ENCODE measurements around the gene BMPR1A.
"Not testable (repeated sequence)": the region's sequence is repeated elsewhere in the genome, so short reads cannot be mapped to it uniquely, and the experiment has no call there.

BMPR1A gene

DNA sequence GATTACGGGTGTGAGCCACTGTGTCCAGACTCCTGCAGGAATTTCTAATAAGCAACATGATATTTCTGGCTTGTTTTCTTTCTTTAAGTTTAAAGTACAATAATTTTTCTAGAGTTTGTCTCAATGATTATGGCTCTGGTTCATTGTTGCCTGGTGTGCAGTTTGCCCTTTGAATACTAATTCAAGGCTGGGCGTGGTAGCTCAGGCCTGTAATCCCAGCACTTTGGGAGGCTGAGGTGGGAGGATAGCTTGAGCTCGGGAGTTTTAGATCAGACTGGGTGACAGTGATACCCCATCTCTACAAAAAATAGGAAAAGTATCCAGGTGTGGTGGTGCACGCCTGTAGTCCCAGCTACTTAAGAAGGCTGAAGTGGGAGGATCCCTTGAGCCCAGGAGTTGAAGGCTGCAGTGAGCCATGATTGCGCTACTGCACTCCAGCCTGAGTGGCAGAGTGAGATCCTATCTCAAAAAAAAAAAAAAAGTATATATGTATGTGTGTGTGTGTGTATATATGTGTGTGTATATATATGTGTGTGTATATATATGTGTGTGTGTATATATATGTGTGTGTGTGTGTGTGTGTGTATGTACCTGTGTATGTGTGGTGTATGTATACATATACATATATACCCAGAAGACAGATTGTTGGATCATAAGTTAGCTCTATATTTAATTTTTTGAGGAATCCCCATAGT is 220.1 kb downstream of the BMPR1A start:
- no peak for DNase-seq

DNA sequence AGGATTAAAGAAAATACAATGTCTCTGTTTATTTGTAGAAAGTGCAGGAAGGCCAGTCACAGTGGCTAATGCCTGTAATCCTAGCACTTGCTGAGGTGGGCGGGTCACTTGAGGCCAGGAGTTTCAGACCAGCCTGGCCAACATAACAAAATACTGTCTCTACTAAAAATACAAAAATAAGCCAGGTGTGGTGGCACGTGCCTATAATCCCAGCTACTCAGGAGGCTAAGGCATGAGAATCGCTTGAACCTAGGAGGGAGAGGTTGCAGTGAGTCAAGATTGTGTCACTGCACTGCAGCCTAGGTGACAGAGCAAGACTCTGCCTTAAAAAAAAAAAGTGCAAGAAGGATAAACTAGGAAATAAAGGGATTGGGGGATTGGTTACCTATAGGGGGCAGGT is 222.0 kb downstream of the BMPR1A start:
- DNase-seq = not testable (repeated sequence)

DNA sequence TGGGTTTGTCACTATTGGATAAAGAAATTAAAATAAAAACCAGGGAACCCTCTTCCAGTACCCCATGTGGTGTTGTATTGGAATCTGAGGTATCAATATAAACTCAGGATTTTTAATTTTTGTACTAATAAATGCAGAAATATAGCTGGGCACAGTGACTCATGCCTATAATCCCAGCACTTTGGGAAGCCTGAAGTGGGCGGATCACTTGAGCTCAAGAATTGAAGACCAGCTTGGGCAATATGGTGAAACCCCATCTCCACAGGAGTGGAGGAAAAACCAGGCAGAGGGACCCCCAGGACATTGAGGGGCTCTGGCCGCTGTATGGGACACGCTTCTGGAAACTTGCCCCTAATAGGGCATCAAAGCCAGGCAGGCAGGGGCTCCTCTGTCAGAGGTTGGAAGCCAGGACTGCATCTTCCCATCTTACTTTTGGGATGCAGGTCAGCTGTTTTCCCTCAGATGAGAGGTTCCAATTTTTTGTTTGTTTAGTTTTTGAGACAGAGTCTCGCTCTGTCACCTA is 222.9 kb downstream of the BMPR1A start:
- no peak for DNase-seq

DNA sequence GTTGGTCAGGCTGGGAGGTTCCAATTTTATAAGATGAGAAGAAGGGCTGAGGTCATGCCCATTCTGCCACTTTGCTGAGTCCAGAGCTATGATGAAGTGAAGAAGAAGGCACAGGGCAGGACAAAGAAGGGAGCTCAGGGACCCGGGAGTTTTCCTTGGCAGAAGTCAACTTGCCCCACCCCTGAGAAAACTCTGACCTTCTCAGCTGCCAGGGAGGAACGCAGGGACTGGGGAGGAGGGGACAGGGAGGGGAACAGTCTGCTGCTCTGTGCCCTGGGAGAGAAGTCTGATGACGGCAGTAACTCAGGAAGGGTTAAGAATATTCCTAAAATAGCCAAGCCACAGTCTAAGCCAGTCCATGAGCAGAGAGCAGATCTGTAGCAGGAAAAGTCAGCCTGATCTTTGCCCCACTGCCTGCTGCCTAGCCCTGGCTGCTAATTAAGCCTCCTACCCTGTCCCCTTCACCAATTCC is 223.6 kb downstream of the BMPR1A start:
- no peak for DNase-seq

DNA sequence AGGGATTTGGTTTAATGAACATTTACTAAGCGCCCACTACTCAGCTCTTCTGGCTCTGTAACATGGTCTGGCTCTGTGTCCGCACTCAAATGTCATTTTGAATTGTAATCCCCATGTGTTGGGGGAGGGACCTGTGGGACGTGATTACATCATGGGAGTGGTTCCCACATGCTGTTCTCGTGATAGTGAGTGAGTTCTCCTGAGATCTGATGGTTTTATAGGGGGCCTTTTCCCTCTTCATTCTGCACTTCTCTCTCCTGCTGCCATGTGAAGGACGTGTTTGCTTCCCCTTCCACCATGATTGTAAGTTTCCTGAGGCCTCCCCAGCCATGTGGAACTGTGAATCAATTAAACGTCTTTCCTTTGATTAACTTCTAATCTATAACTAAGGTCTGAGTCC is 224.6 kb downstream of the BMPR1A start:
- not testable (repeated sequence) for DNase-seq

DNA sequence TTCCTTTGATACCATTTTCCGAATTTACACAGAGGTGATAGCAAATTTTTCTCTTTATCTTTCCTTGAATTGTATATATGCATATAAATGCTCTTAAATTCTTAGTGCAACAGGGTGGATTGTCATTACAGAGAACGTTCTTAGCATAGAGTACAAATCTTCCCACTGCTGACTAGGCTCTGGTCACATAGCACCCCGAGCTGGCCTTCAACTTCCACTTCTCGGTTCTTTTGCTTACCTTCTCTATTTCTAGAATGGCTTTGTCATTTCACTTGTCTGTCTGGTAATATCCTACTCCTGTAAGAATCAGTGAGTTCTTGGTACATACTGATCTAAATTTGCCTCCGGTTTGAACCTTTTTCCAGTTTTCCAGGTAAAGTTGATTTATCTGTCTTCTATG is 225.3 kb downstream of the BMPR1A start:
- no peak for DNase-seq

Measured in stimulated activated naive CD4-positive, alpha-beta T cell treated with Interleukin-2 at 50 U/mL for 16 hours (primary cell).